Activated CD4-positive, alpha-beta T cell treated with anti-CD3 and anti-CD28 coated beads, Interleukin-2, amount 10 ng/mL, durations not matched to agents 24 days and 14 days (primary cell): ENCODE results near the gene CLECL1. TPM values are rescaled to one million over a fixed set of nuclear protein-coding genes. Genes with fewer than 3 reads are reported as not detected.
"Not testable (repeated sequence)": the region's sequence is repeated elsewhere in the genome, so short reads cannot be mapped to it uniquely, and the experiment has no call there.

Experiments used
- DNase-seq: peaks from one replicate; pipeline ENCODE4 v3.0.0; 2022
- H3K27ac Mint-ChIP-seq: one replicate; pipeline ENCODE4 v1.8.0; 2022; ENCODE audit warnings: mild to moderate bottlenecking, mixed read lengths
- H3K27me3 Mint-ChIP-seq: one replicate; pipeline ENCODE4 v1.8.0; 2022; ENCODE audit warnings: mixed read lengths
- H3K36me3 Mint-ChIP-seq: one replicate; pipeline ENCODE4 v1.8.0; 2022; ENCODE audit warnings: low read depth, mild to moderate bottlenecking, mixed read lengths
- H3K4me1 Mint-ChIP-seq: one replicate; pipeline ENCODE4 v1.8.0; 2021; ENCODE audit warnings: mixed read lengths
- H3K4me3 Mint-ChIP-seq: one replicate; pipeline ENCODE4 v1.8.0; 2022; ENCODE audit warnings: mild to moderate bottlenecking, moderate library complexity, mixed read lengths
- H3K9me3 Mint-ChIP-seq: one replicate; pipeline ENCODE4 v1.8.0; 2021; ENCODE audit warnings: mixed read lengths
- intact Hi-C: fragments of 100-400 bp; cut with micrococcal nuclease; formaldehyde crosslinking; loops from one replicate; pipeline ENCODE4 v1.15.1; 2023
- total RNA-seq: library from RNA; stranded (reverse); gene quantifications from 2 replicates; pipeline ENCODE4 v1.2.3, GENCODE V29; 2022

Gene CLECL1
- total RNA-seq, 1 donor from 2014 or later = 9.1 TPM

DNA sequence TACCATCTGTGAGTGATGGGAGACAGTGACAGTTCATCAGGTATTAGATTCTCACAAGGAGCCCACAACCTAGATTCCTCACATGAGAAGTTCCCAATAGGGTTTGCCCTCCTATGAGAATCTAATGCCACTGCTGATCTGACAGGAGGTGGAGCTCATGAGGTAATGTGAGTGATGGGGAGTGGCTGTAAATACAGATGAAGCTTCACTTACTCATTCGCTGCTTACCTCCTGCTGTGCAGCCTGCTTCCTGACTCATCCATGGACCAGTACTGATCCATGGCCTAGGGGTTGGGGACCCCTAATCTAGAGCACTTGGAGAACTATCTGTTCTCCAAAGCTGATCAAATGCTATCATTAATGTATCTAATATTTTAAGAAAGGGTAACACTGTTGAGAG lies 45.7 kb downstream of the CLECL1 start:
- Mint-ChIP-seq H3K36me3 (peaks cover 91% of the 10 kb centered on the region), H3K27ac (peak overlapping the region; percentile 37), H3K4me3 (no peak overlapping the region), H3K27me3 (no peaks in the 10 kb centered on the region), H3K9me3 (peaks cover 14% of the 10 kb centered on the region), H3K4me1 (peaks cover 62% of the 10 kb centered on the region)
- intact Hi-C loops = no loop called here
- DNase-seq = peak; percentile 65

DNA sequence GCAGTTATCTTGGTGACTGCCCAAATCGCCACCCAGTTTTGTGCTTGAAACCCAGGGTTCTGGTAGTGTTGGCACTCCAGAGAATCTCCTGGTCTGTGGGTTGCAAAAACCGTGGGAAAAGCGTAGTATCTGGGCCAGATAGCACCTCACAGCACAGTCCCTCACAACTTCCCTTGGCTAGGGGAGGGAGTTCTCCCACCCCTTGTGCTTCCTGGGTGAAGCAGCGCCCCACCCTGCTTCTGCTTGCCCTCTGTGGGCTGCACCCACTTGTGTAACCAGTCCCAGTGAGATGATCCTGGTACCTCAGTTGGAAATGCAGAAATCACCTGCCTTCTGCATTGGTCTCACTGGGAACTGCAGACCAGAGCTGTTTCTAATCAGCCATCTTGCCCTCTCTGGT lies 47.0 kb downstream of the CLECL1 start:
- Mint-ChIP-seq H3K36me3 (peaks cover 89% of the 10 kb centered on the region), H3K27me3 (no peaks in the 10 kb centered on the region), H3K9me3 (peaks cover 15% of the 10 kb centered on the region), H3K4me1 (peaks cover 61% of the 10 kb centered on the region), H3K27ac (peak overlapping the region; percentile 76), H3K4me3 (peak overlapping the region; percentile 58)
- DNase-seq = no peak
- intact Hi-C loops = no loop called here

DNA sequence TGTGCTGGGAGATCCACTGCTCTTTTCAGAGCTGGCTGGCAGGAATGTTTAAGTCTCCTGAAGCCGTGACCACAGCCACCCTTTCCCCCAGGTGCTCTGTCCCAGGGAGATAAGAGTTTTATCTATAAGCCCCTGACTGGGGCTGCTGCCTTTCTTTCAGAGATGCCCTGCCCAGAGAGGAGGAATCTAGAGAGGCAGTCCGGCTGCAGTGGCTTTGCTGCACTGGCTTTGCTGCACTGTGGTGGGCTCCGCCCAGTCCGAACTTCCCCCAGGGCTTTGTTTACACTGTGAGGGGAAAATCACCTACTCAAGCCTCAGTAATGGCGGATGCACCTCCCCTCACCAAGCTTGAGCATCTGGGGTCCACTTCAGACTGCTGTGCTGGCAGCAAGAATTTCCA lies 47.5 kb downstream of the CLECL1 start:
- not testable (repeated sequence) for DNase-seq
- peaks cover 57% of the 10 kb centered on the region for H3K4me1 Mint-ChIP-seq

DNA sequence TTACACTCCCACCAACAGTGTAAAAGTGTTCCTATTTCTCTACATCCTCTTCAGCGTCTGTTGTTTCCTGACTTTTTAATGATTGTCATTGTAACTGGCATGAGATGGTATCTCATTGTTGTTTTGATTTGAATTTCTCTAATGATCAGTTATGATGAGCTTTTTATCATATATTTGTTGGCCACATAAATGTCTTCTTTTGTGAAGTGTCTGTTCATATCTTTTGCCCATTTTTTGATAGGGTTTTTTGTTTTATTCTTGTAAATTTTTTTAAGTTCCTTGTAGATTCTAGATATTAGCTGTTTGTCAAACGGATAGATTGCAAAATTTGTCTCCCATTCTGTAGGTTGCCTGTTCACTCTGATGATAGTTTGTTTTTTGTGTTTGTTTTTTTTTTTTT lies 49.9 kb downstream of the CLECL1 start:
- Mint-ChIP-seq H3K4me1 (peaks cover 61% of the 10 kb centered on the region), H3K27ac (peak overlapping the region; percentile 43), H3K9me3 (peaks cover 24% of the 10 kb centered on the region), H3K4me3 (peak overlapping the region; percentile 48), H3K36me3 (peaks cover 85% of the 10 kb centered on the region)
- intact Hi-C loops = loop anchor here (5.0 kb wide), 1 partner anchor 36 kb away; no protein-coding TSS in a partner anchor
- not testable (repeated sequence) for DNase-seq, H3K27me3 Mint-ChIP-seq

More for the DNA sequence above, 47.5 kb downstream of the CLECL1 start:
- Mint-ChIP-seq H3K9me3 (peaks cover 15% of the 10 kb centered on the region), H3K36me3 (peaks cover 90% of the 10 kb centered on the region), H3K27ac (peak overlapping the region; percentile 64), H3K4me3 (peak overlapping the region; percentile 29)
- intact Hi-C loops, H3K27me3 Mint-ChIP-seq: not testable (repeated sequence)

DNA sequence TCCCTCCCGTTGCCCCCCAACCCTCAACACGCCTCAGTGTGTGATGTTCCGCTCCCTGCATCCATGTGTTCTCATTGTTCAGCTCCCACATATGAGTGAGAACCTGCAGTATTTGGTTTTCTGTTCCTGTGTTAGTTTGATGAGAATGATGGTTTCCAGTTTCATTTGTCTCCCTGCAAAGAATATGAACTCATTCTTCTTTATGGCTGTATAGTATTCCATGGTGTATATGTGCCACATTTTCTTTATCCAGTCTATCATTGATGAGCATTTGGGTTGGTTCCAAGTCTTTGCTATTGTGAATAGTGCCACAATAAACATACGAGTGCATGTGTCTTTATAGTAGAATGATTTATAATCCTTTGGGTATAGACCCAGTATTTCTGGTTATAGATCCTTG lies 50.4 kb downstream of the CLECL1 start:
- Mint-ChIP-seq H3K9me3 (peaks cover 24% of the 10 kb centered on the region), H3K4me3 (peak overlapping the region; percentile 48), H3K4me1 (peaks cover 65% of the 10 kb centered on the region), H3K36me3 (peaks cover 86% of the 10 kb centered on the region)
- not testable (repeated sequence) for DNase-seq, H3K27me3 Mint-ChIP-seq, H3K27ac Mint-ChIP-seq
- intact Hi-C loops = loop anchor here (5.0 kb wide), 1 partner anchor 35 kb away; no protein-coding TSS in a partner anchor

DNA sequence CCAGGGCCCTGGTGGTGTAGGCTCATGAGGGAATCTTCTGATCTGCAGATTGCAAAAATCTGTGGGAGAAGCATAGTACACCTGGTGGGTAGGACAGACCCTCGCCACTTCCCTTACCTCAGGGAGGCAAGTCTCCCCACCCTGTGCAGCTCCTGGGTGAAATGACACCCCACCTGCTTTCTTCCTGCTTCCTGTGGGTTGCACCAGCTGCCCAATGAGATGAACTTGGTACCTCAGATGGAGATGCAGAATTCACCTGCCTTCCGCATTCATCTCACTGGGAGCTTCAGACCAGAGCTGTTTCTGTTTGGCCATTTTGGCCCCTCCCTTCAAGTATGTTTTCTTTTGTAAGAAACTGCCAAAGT lies 58.7 kb downstream of the CLECL1 start:
- intact Hi-C loops = loop anchor here (1.0 to 2.0 kb wide), 3 partner anchors 19 to 40 kb away; no protein-coding TSS in a partner anchor
- peak overlapping the region; percentile 97 for H3K27ac Mint-ChIP-seq
- H3K27me3 Mint-ChIP-seq = no peaks in the 10 kb centered on the region
- peaks cover 57% of the 10 kb centered on the region for H3K4me1 Mint-ChIP-seq
- H3K9me3 Mint-ChIP-seq = no peaks in the 10 kb centered on the region
- peak overlapping the region; percentile 89 for H3K4me3 Mint-ChIP-seq
- peaks cover 86% of the 10 kb centered on the region for H3K36me3 Mint-ChIP-seq
- peak; percentile 89 for DNase-seq

DNA sequence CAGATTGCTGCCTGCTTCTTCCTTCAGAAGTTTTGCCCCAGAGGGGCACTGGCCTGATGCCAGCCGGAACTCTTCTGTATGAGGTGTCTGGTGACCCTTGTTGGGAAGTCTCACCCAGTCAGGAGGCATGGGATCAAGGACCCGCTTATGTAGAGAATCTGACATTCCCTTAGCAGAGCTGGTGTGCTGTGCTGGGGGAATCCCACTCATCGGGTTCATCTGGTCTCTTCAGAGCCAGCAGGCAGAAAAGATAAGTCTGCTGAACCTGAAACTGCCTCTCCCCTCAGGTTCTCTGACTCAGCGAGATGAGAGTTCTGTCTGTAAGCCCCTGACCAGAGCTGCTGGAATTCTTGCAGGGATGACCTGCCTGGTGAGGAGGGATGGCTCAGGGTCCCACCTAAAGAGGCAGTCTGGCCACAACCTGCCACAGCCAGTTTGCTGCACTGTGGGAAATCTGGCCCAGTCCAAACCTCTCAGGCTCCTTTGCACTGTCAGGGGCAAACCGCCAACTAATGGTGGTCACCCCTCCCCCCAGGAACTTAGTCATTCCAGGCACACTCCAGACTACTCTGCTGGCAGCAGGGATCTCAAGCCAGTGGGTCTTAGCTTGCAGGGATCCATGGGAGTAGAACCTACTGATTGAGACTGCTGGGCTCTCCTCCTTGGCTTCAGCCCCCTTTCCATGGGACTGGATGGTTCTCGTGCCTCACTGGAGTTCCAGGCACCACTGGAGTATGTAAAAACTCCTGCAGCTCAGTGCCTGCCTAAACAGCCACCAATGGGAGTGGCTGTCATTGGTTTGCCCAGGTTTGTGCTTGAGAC lies 59.3 kb downstream of the CLECL1 start:
- peaks cover 58% of the 10 kb centered on the region for H3K4me1 Mint-ChIP-seq
- H3K9me3 Mint-ChIP-seq = no peaks in the 10 kb centered on the region
- peak overlapping the region; percentile 89 for H3K4me3 Mint-ChIP-seq
- H3K27ac Mint-ChIP-seq = peak overlapping the region; percentile 97
- H3K27me3 Mint-ChIP-seq = no peaks in the 10 kb centered on the region
- intact Hi-C loops = loop anchor here (1.0 to 2.0 kb wide), 3 partner anchors 19 to 39 kb away; no protein-coding TSS in a partner anchor
- DNase-seq = peak; percentile 86
- peaks cover 85% of the 10 kb centered on the region for H3K36me3 Mint-ChIP-seq

Other genes starting within 250 kb of the CLECL1 start
- 0.14 TPM in 1 of 2 replicates, not detected in the other for gene KLRB1, start 125.2 kb downstream of the CLECL1 start, total RNA-seq
- 386 and 391 TPM in 2 replicates for gene CLEC2D, start 63.4 kb downstream of the CLECL1 start, total RNA-seq
- 106 and 111 TPM in 2 replicates for gene CD69, start 27.8 kb upstream of the CLECL1 start, total RNA-seq
- not detected in 2 replicates for gene KLRF1, start 94.4 kb upstream of the CLECL1 start, total RNA-seq
- gene CLEC2B, start 136.3 kb upstream of the CLECL1 start, total RNA-seq = 13.0 and 13.1 TPM in 2 replicates
- not detected in 2 replicates for gene KLRF2, start 148.4 kb upstream of the CLECL1 start, total RNA-seq
- gene CLEC2A, start 199.3 kb upstream of the CLECL1 start, total RNA-seq = not detected in 2 replicates
- gene CLEC12A, start 238.3 kb upstream of the CLECL1 start, total RNA-seq = 0.28 TPM in 1 of 2 replicates, not detected in the other